ENCODE data around the gene TGFBR2.

The TGFBR2 gene

DNA sequence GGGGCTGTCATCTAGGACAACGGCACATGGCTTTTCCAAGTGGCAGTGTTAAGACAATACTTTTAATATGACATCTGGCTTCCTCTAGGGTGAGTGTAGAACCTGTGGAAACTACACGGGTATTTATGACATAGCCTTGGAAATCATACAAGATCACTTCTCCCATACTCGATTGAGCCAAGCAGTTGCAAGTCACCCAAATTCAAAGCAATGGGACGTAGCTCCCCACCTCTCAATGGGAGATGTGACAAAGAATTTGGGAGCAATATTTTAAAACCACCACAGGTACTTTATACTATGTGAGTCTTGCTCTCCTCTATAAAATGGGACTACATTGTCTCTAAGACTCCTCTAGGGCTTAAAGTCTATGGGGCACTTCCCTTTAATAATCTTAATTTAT is 93.5 kb downstream of the TGFBR2 start:
- TF ChIP-seq FOXP2 (optimal IDR thresholded peaks at IDR 0.05; ENCODE audit: borderline replicate concordance, extremely low read depth, extremely low read length, insufficient read depth) (no peak), SIN3A (IDR thresholded peaks at IDR 0.05; ENCODE audit: borderline replicate concordance, insufficient read depth, low read length) (no peak), TAF1 (IDR thresholded peaks at IDR 0.05; ENCODE audit: borderline replicate concordance, insufficient read depth, low read length) (no peak), REST (IDR thresholded peaks at IDR 0.05; ENCODE audit: insufficient read depth in 1 of 2, low read depth in 2 of 2, low read length in 2 of 2) (no peak), POLR2AphosphoS5 (IDR thresholded peaks at IDR 0.05; ENCODE audit: low read depth, low read length) (no peak)

DNA sequence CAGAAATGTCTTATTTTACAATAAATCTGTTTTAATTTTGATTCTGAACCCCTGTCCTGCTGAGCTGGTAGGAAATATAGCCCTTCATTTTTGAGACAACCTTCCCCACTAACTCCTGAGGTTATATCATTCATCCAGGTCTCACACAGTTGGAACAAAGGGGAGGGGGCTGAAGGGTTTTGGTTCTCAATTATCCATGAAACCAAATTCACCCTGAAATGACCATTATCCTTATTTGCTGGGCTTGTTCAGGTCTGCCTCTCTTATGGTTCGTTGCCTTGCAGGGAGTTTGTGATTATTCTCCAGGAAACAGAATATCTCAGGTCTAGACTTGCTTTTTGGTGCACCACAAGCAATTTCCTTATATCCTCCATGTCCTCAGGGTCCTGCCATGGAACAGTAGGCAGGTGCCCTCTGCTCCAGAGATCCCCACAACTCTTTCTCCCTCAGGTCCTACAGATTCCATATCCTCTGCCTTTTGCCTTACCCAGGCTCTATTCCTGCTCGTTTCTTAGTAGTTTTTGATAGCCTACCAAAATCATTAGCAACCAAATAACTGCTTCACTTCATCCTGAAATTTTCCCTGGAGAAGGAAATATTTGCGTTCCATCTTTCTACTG is 94.4 kb downstream of the TGFBR2 start:
- TF ChIP-seq TAF1 (IDR thresholded peaks at IDR 0.05; ENCODE audit: borderline replicate concordance, insufficient read depth, low read length) = no peak
- no peak for TF ChIP-seq REST (IDR thresholded peaks at IDR 0.05; ENCODE audit: insufficient read depth in 1 of 2, low read depth in 2 of 2, low read length in 2 of 2)
- no peak for TF ChIP-seq FOXP2 (optimal IDR thresholded peaks at IDR 0.05; ENCODE audit: borderline replicate concordance, extremely low read depth, extremely low read length, insufficient read depth)
- no peak for TF ChIP-seq SIN3A (IDR thresholded peaks at IDR 0.05; ENCODE audit: borderline replicate concordance, insufficient read depth, low read length)
- TF ChIP-seq POLR2AphosphoS5 (IDR thresholded peaks at IDR 0.05; ENCODE audit: low read depth, low read length) = no peak

- no peak for TF ChIP-seq TAF1 (IDR thresholded peaks at IDR 0.05; ENCODE audit: borderline replicate concordance, insufficient read depth, low read length)
- TF ChIP-seq SIN3A (IDR thresholded peaks at IDR 0.05; ENCODE audit: borderline replicate concordance, insufficient read depth, low read length) = no peak
- no peak for TF ChIP-seq POLR2AphosphoS5 (IDR thresholded peaks at IDR 0.05; ENCODE audit: low read depth, low read length)
- TF ChIP-seq FOXP2 (optimal IDR thresholded peaks at IDR 0.05; ENCODE audit: borderline replicate concordance, extremely low read depth, extremely low read length, insufficient read depth) = no peak
- TF ChIP-seq REST (IDR thresholded peaks at IDR 0.05; ENCODE audit: insufficient read depth in 1 of 2, low read depth in 2 of 2, low read length in 2 of 2) = no peak
Measured at GRCh38 chr3:30702038-30702827, 95.8 kb downstream of the TGFBR2 start.

DNA sequence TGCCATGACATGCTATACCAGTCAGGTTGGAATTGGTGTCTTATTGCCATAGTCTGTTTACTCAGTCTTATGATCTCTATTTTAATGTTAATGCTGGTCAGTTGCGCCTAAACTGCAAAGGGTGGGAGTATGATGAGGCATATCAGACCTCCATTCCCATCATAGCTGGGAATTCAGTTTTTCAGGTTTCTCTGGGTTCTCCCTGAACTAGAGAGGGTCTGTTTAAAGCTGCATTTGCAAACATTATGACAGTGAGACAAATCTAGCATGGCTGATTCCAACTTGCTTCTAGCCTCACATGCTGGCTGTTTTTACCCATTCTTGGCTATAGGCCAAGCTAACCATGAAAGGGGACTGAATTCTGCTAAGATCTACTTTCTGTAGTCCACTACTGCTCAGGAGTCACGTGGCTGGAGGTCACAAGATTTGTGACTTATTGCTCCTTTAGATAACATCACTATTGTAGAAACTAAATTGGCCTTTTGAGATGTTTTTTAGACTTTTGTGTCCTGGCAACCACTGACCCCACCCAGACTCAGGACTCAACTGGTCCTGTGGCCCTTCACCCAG is 96.5 kb downstream of the TGFBR2 start:
- TF ChIP-seq FOXP2 (optimal IDR thresholded peaks at IDR 0.05; ENCODE audit: borderline replicate concordance, extremely low read depth, extremely low read length, insufficient read depth) = no peak
- TF ChIP-seq SIN3A (IDR thresholded peaks at IDR 0.05; ENCODE audit: borderline replicate concordance, insufficient read depth, low read length) = no peak
- TF ChIP-seq POLR2AphosphoS5 (IDR thresholded peaks at IDR 0.05; ENCODE audit: low read depth, low read length) = no peak
- no peak for TF ChIP-seq TAF1 (IDR thresholded peaks at IDR 0.05; ENCODE audit: borderline replicate concordance, insufficient read depth, low read length)
- TF ChIP-seq REST (IDR thresholded peaks at IDR 0.05; ENCODE audit: insufficient read depth in 1 of 2, low read depth in 2 of 2, low read length in 2 of 2) = no peak

Measured in PFSK-1 (cell line).